Fibroblast of pulmonary artery (primary cell): ENCODE results near the gene GATA3.

Experiments
- DNase-seq: peaks from one replicate; pipeline ENCODE4 v3.0.0-alpha.2; 2010; ENCODE audit warnings: low read depth
- H3K4me3 ChIP-seq: replicated peaks from 2 replicates; pipeline ENCODE4 v1.5.1; 2011; ENCODE audit warnings: low read depth, mild to moderate bottlenecking, control low read depth, low read length, moderate library complexity
- TF ChIP-seq, protein P1 (sequence below): IDR thresholded peaks from 2 replicates; pipeline ENCODE4 v1.5.1; 2011; ENCODE audit warnings: mild to moderate bottlenecking, control low read depth, low read length, inconsistent platforms; ENCODE audit errors: missing control alignments

GATA3 gene

GRCh38 chr10:8121201-8121890 lies 66.9 kb downstream of the GATA3 start:
- TF ChIP-seq, protein P1, sequence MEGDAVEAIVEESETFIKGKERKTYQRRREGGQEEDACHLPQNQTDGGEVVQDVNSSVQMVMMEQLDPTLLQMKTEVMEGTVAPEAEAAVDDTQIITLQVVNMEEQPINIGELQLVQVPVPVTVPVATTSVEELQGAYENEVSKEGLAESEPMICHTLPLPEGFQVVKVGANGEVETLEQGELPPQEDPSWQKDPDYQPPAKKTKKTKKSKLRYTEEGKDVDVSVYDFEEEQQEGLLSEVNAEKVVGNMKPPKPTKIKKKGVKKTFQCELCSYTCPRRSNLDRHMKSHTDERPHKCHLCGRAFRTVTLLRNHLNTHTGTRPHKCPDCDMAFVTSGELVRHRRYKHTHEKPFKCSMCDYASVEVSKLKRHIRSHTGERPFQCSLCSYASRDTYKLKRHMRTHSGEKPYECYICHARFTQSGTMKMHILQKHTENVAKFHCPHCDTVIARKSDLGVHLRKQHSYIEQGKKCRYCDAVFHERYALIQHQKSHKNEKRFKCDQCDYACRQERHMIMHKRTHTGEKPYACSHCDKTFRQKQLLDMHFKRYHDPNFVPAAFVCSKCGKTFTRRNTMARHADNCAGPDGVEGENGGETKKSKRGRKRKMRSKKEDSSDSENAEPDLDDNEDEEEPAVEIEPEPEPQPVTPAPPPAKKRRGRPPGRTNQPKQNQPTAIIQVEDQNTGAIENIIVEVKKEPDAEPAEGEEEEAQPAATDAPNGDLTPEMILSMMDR, result no peak
- H3K4me3 ChIP-seq, result no peak overlapping the region
- no peak for DNase-seq

GRCh38 chr10:8122611-8123369 lies 68.3 kb downstream of the GATA3 start:
- H3K4me3 ChIP-seq, result no peak overlapping the region
- TF ChIP-seq, protein P1, result no peak
- DNase-seq, result no peak

GRCh38 chr10:8124436-8124835 lies 69.9 kb downstream of the GATA3 start:
- TF ChIP-seq, protein P1, result no peak
- DNase-seq, result no peak
- H3K4me3 ChIP-seq, result no peak overlapping the region
